HG02943 (cell line): Measurements from ENCODE around the gene PRKG1.

ENCODE experiments used
- ATAC-seq: cut with Tn5 transposase; IDR thresholded peaks from one replicate; pipeline ENCODE4 v1.9.1; 2021; ENCODE audit warnings: mild to moderate bottlenecking, low read depth, moderate library complexity; ENCODE audit not compliant: unreplicated experiment

PRKG1 gene

DNA sequence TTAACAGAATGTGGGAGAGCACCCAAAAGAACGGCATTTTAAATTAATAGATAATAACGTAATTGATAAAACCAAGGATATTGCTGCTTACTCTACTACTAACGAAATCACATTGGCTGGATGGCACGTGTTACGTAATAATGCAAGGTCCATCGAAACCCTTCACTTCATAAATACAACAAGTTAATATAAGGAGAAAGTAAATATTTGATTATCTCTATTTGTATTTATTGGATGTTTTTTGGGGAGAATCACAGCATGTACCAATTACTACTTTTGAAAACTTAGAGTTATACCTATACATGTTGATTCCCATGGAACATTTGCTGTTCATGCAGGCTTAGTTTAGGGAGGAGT lies 1.6 kb downstream of the PRKG1 start:
- no peak for ATAC-seq

DNA sequence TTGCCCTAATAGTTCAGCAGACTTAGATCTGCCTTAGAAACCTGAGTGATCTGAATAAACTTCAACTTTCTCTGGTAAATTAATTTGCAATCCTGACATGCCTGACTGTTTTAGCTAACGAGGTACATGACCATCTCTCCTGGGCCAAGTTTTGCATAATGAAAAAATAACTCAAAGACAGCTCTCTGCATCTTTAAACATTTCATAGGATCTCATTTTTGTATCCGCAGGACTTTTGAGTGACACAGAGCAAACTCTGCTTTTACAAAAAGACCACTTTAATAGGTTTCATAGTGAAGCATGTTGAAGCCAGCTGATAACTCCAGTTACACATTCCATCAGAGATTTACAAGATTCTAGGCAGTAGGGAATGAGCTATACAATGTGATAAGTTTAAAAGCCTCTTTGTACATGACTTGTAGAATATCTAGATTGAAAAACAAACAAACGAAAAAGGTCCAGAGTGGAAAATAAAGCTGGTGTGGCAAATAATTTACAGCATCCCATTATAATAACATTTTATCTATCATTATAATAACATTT lies 2.1 kb downstream of the PRKG1 start:
- ATAC-seq: no peak

DNA sequence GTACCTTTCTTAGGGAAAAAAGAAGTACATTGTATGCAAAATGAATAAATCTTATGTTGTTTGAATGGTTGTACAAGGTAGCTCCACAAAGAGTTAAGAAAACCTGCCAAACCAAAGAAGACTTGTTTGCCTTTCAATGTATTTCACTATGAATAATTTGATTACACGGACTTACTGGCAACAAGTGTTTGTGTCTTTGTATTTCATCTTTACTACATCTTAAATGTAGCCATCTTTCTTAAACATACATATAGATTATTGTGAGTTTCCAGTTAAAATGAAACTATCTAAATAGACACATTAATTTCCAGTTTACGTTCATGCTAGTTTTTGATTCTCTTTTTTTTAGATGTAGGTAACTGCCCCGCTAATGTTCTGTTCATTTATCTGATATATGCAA lies 2.8 kb downstream of the PRKG1 start:
- no peak for ATAC-seq

DNA sequence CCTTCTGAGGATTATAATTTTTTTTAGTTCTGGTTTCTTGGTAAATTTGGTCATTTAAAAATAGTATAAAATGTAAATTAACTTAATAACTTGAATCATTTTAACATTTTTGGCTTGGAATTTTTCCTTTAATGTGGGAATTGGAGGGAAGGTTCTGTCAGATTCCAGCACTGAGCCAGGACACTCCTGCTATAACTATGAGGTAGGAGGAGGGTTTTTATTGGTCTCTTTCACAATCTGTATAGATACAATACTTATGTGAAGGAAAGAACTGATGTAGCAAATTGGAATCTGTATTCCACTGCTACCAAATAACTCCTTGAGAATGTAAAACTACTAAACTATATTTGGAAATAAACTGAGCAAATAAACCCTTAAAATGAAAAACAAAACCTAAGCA lies 3.2 kb downstream of the PRKG1 start:
- ATAC-seq: no peak

DNA sequence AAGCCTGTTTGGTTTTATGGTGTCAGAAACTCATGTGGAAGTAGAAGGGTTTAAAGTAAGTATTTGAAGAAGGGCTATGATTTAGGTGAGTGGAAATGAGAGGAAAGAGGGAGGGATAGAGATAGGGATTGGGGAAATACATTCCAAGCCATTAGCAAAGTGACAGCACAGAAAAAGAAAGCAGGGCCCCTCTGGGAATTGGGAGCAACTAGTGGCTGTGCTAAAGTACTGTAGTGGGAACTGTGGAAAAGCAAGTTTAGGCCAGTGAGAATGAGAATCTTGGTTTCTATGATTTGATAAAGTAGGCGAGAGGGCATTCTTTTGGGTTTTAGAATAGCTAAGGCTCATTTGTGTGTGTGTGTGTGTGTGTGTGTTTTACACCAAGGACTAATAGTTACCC lies 5.0 kb downstream of the PRKG1 start:
- no peak for ATAC-seq

DNA sequence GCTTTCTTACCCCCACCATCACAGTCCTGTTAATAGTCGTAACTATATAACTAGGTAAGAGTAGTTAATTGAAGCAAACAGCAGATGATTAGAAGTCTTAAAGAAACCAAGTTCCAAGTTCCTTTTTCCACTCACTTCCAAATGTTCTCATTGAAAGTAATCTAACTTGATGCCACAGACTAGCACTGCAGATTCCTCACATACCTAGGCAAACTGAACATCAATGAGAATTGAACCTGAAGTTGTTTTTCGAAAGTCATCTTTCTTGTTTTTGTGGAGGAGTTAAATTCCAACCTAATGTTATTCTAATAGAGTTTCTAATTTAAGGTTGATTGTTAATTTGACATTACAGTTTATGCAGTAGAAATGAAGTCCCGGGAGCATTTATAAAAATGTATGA lies 5.5 kb downstream of the PRKG1 start:
- ATAC-seq: no peak

DNA sequence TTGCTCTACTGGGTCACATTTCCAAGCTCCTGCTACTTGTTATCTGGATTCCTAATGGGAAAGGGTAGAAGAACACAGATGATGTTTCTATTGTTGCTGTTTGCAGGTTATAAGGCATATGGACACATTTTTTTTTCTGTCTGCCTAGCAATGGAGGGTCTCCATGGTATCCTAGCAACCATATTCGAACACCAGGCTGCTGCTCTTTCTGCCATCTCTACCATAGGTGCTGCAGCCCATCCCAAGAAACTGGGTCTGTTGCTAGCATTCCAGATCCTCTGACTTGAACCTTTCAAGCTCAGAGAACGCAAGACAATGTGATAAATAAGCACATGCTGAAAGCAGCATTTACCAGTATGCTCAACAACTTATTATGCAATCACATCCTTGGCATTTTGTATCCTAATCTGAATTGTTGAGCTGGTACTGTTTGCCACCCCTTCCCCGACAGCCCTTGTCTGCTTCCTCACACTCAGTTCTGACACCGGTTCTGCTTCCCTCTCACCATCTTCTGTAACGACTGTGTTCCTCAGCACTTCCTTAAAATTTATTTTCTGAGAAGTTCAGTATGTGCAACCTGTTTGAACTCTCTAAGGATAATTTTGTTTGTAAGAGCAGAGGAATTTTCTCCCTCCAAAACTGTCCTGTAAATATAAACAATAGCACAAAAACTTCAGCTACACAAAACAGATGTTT lies 6.2 kb downstream of the PRKG1 start:
- ATAC-seq: no peak

DNA sequence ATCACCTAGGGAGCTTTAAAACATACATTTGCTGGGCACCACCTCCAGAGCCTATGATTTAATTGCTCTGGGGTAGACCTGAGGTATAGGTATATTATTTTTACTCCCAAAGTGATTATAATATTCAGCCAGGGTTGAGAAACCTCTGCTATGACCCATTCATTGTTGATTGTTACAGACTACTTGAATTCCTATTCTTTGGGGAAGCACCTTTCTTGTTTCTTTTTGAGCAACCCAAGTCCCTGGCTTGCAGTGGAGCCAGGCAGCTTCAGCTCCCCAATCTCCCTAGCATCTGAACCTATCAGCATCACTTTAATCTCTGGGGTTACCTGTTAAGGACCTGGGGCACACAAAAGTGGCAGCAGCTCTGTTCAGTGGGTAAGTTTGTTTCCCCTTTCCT lies 8.6 kb downstream of the PRKG1 start:
- ATAC-seq: no peak

DNA sequence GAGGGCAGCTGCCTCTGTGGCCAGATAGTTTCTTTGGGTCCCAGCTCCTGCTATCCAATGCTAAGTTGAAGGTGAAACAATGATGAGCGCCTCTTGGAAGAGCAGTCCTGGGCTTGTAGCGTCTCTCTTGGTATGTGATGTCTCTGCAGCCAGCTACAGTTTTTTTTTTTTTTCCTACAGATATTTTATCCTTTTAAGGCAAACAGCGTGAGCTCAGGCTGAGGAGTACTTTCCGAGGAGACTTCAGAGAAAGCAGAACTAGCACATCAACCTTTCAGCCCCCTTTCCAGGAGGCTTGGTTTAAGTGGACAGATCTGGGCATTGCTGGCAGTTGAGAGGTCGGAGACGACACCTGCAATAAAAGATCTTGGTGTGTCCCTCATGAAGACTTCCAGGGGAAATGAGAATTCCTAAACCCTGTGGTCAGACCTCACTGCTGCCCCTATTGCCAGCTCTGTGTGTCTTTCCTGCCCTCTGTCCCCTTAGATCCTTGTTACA lies 9.1 kb downstream of the PRKG1 start:
- ATAC-seq: no peak

DNA sequence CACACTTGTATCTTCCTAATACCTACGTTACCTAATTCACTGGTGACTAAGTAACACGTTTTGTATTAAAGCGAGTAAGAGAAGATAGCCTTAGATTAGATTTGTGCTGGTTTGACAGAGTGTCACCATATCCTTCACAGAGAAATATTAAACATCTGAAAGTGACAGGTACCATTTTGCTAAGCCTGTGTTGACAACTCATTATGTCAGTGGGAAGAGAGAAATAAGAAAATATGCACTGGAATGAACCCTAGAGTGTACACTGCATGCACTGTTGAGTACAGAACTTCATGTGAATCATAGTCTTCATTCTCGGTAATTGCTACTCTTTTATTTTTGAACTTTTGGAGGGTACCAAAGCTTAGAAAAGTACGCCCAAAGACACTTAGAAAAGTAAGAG lies 10.9 kb downstream of the PRKG1 start:
- no peak for ATAC-seq

DNA sequence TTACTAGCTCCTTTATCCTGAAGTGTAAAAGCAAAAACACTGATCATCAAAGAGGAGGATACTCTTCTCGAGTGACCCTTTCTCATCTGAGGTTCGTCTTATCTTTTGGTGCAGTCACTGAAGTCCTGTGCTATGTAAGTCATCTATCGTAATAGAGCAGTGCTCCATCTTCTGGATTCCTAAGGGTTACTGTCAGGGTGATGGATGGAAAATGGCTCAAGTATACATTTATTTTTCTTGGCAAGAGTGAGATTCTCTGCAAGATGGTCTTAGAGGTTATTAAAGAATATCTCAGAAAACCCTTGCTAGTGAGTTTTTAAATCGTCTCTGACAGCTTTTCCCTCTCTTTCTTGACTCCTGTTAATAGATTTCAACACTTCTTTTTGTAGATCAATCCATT lies 12.4 kb downstream of the PRKG1 start:
- ATAC-seq: no peak

DNA sequence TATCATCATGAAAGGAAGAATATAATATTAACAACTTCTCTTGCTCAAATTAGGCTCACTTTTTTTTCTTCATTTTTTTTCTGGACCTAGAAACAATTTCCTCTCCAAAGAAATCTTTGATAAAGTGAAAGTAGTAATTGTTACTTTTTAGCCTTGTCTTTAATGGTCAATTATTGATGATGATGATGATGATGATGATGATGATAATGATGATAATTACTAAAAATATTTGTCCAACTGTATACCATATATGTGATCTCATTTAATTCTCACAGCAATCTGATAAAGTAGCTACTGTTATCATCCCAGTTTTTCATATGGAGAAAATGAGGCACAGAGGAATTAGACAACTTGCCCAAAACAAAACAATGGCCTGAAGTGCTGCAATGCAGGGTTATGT lies 12.8 kb downstream of the PRKG1 start:
- no peak for ATAC-seq

DNA sequence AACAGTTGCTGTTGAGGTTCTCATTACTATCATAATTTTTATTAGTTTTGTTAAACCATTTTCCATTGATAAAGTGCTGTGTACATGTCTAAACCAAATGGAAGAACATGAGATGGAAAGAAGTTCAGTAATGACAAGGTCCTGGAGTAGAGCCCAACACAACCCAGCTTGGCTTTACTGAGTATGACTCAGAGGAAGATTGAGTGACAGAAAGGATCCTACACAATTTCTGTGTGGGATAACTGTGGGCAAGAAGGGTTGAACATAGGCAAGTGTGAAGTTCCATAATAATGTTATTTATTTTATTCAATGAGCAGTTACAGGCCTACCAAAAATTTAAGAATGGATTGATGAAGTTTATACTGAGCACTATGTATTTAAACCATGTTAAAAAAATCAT lies 15.9 kb downstream of the PRKG1 start:
- no peak for ATAC-seq

DNA sequence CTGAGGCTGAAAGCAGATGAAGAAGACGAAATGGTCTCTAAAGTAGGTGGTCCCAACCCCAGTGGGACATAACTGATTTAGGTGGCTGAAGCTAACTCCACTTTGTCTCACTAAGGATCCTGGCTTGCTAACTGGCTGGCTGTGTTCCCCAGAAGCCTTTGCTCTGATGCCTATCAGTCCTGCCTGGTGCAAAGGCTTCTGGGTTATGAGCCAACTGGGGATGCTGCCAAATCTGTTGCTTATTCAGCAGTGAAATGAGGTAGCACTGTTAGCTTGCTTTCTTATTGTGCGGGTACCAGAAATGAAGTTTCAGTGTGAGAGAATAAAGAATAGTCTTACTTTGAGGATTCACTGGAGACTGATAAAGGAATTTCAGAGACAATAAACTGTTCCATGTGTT lies 18.1 kb downstream of the PRKG1 start:
- ATAC-seq: no peak

DNA sequence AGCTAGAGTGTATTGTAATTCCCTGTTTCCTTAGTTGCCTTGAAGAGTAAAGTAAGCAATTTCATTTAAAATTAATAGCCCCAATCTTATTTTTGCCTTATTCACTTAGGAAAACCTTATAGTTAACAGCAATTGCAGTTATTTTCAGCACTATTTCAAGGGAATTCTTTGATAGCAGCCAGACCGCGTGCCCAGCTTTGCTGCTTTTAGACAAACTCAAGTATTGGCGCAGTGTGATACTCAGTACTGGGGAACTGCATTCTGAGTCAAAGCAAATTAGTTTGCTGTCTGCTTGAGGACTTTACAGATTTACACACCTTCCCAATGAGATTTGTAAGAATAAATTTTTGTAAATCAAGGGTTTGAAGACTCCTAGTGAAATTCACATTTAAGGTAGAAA lies 21.2 kb downstream of the PRKG1 start:
- no peak for ATAC-seq

DNA sequence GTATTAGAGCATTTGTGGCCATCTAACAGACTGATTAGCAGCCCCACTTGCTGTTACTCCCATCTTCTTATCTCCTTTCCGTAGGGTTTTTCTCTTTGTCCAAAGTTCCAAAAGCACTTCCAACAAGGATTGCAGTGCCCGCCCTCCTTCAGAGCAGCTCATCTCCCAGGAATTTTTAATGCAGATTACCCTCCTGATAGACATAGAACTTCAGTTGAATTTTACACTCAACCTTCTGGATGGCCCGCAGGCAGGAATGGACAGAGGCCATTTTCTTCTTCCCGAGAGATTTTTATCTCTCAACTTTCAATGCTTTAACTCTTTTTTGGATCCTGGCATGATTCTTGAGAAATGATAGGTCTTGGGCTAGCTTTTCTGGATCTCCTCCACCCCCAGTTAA lies 23.3 kb downstream of the PRKG1 start:
- no peak for ATAC-seq

DNA sequence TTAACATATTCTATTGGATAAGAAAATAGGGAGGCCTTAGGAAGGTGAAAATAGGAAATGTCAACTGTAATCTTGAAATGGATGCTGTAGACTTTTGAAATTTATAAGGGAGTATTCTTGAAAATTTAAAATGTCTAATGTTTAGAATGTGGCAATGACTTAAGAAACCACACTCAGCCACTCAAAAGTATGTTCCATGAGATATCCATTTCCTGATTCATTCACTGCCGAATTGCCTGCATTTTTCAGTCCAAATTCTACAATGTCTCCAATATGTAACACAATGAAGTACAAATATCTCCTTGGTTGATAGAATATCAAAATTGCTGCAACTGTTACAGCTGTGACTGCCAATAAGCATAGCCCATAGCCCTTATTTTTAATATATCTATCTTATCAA lies 25.9 kb downstream of the PRKG1 start:
- no peak for ATAC-seq

DNA sequence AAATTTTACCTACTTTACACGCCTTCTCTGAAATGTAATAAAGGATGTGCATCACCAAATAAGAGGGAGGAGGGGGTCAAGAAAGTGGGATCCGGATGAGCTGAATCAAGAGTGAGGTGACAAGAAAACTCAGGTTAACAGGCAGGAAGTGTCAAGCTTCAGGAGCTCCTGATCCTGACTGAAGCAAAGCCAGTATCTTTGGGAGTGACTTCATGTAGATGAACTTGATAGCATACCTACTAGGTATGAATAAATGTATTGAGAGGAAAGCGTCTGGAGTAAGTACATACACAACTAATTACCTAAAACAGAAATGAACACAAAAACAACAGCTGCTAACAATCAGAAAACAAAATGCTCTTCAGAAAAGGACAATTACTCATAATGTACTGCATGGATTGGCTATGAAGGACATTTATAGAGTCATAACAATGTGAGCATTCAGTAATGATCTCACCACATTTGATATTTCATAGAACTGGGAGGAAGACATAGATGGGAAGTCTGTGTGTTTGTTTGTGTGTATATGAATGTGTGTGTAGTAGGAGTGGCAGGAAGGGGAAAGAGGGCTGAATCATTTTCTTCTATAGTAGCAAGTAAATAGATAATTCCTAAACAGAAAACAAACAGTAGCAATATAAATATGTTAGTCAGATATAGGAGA lies 29.4 kb downstream of the PRKG1 start:
- no peak for ATAC-seq

DNA sequence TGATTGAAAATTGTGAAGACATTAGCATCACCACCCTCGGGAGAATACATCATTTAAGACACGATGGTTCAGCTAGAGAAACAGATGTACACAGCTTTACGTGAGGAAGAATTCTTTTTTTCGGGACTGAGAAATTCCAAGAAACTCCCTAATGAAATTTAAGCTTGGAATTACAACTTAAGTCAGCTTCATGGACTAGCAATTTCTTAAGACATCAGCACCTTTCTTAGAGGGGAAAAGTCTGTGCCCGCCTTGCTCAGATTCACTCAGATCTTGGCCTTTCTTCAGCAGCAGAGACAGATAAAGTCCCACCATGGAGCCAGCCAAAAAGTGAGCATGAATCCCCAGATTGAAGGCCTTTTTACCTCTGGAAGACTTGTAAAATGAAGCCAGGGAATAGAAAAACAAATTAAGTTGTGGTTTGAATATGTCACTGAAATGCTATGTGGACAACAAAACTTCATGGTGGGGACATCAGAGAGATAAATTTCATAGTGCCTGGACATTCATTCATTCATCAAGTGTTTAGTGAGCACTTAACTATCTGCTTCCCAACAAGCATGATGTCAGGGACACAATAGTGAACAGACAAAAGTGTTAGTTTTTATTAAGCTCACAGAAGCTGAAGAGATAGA lies 32.1 kb downstream of the PRKG1 start:
- no peak for ATAC-seq

DNA sequence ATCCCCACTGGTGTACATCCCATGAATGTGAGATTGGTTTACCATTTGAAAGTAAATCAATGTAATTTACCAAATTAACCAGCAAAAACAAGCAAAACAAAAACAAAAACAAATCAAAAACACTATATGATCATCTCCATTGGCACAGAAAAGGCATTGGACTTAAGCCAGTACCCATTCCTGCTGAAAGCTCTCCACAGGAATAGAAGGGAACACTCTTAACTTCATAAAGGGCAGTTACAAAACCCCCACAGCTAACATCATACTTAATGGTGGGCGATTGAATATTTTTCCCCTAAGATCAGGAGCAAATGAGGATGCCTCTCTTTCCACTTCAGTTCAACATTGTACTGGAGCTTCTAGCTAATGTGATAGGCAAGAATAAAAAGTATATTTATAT lies 34.1 kb downstream of the PRKG1 start:
- ATAC-seq: no peak

DNA sequence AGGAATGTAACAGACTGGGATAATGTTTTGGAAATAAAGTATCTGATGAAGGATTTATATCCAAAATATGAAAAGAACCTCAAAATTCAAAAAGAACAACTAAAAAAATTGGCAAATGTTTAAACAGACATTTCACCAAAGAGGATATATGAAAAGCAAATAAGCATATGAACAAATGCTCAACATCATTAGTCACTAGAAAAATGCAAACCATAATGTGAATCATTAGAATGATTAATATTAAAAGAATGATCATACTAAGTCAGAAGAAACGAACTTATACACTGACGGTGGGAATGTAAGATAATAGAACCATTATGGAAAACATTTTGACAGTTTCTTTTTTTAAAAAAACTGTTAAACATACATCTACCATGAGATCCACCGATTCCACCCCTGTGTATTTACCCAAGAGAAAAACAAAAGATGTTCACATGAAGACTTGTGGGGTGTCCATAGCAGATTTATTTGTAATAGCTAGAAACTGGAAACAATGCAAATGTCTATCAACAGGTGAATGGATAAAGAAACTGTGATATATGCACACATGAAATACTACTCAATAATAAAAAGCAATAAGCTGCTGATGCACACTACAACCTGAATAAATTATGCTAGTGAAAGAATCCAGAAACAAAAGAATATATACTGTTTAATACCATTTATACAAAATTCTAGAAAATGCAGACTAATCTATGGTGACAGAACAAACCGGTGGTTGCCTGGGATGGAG lies 35.7 kb downstream of the PRKG1 start:
- ATAC-seq: no peak
